OCI-LY1 (cell line): ENCODE data around the gene SH2B2.
A peak's percentile ranks its signal among the peaks of the same experiment; 100 is the strongest.

Source experiments
- H2AFZ ChIP-seq: fragments of 200-600 bp; sonication (generic), shearing (Covaris generic); 2 replicates; pipeline ENCODE4 v1.6.0; 2014; ENCODE audit warnings: antibody characterized with exemption, mild to moderate bottlenecking, low read length
- H3F3A ChIP-seq: fragments of 200-600 bp; sonication (generic), shearing (Covaris generic); 2 replicates; pipeline ENCODE4 v1.6.0; 2014; ENCODE audit warnings: mild to moderate bottlenecking, antibody characterized with exemption, low read length, moderate library complexity; ENCODE audit not compliant: insufficient read depth
- H3K27ac ChIP-seq: fragments of 200-600 bp; sonication (generic); 2 replicates; pipeline ENCODE4 v1.5.1; 2014; ENCODE audit warnings: low read length, mixed run types, mild to moderate bottlenecking, low read depth; ENCODE audit not compliant: poor library complexity, severe bottlenecking
- H3K27me3 ChIP-seq: fragments of 200-600 bp; sonication (generic); 2 replicates; pipeline ENCODE4 v1.6.0; 2014; ENCODE audit warnings: antibody characterized with exemption, mild to moderate bottlenecking, low read length, moderate library complexity; ENCODE audit not compliant: insufficient read depth
- H3K36me3 ChIP-seq: fragments of 200-600 bp; sonication (generic); 2 replicates; pipeline ENCODE4 v1.6.1; 2014; ENCODE audit warnings: mild to moderate bottlenecking, antibody characterized with exemption, low read length, moderate library complexity, mixed read lengths; ENCODE audit not compliant: insufficient read depth
- H3K4me1 ChIP-seq: fragments of 200-600 bp; sonication (generic); 2 replicates; pipeline ENCODE4 v1.5.1; 2014; ENCODE audit warnings: mild to moderate bottlenecking, low read length, moderate library complexity; ENCODE audit not compliant: insufficient read depth, severe bottlenecking
- H3K4me2 ChIP-seq: fragments of 200-600 bp; sonication (generic), shearing (Covaris generic); 2 replicates; pipeline ENCODE4 v1.6.1; 2014; ENCODE audit warnings: low read length
- H3K4me3 ChIP-seq: fragments of 200-600 bp; sonication (generic); 2 replicates; pipeline ENCODE4 v1.5.1; 2014; ENCODE audit warnings: low read length, low read depth, mild to moderate bottlenecking, mixed read lengths; ENCODE audit not compliant: poor library complexity, severe bottlenecking
- H3K79me2 ChIP-seq: fragments of 200-600 bp; shearing (Covaris generic); 2 replicates; pipeline ENCODE4 v1.6.1; 2016; ENCODE audit warnings: mixed run types, low read length, mixed read lengths; ENCODE audit not compliant: insufficient read depth
- H3K9ac ChIP-seq: fragments of 200-600 bp; sonication (generic), shearing (Covaris generic); 2 replicates; pipeline ENCODE4 v1.6.1; 2014; ENCODE audit warnings: mild to moderate bottlenecking, low read length, mixed read lengths
- H3K9me2 ChIP-seq: fragments of 200-600 bp; sonication (generic), shearing (Covaris generic); 2 replicates; pipeline ENCODE4 v1.6.1; 2014; ENCODE audit warnings: low read depth, mild to moderate bottlenecking, low read length, mixed read lengths
- H3K9me3 ChIP-seq: fragments of 200-600 bp; shearing (Covaris generic); 2 replicates; pipeline ENCODE4 v1.6.1; 2014; ENCODE audit warnings: low read length, mixed read lengths
- H4K20me1 ChIP-seq: fragments of 200-600 bp; sonication (generic), shearing (Covaris generic); 2 replicates; pipeline ENCODE4 v1.6.0; 2016; ENCODE audit warnings: mild to moderate bottlenecking, low read length; ENCODE audit not compliant: insufficient read depth
- EZH2 ChIP-seq: fragments of 200-600 bp; sonication (generic), shearing (Covaris generic); IDR thresholded peaks from 2 replicates; pipeline ENCODE4 v1.8.0; 2017; ENCODE audit warnings: borderline replicate concordance, mixed run types, mild to moderate bottlenecking, antibody characterized with exemption, low read length, moderate library complexity, mixed read lengths
- TF ChIP-seq, protein P1 (sequence below): fragments of 200-600 bp; sonication (generic), shearing (Covaris generic); IDR thresholded peaks from 2 replicates; pipeline ENCODE4 v1.5.1; 2017; ENCODE audit warnings: mild to moderate bottlenecking, antibody characterized with exemption, low read length, moderate library complexity, mixed read lengths

SH2B2 gene

DNA sequence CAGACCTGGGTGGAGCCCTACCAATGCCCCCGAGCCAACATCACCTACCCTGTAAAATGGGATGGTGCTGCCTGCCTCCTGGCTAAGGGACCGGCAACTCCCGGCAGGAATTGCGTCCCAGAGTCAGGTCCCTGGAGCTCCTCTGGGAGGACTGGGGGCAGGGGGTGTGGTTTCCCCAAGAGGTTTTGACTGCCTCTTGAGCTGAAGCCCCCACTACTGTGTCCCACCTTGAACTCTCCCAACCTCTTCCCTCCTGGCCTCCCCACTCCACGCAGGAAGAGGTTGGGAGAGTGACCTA is 1.3 kb downstream of the SH2B2 start:
- no peaks in the 10 kb centered on the region for H4K20me1 ChIP-seq
- H3K9me3 ChIP-seq = no peaks in the 10 kb centered on the region
- peak overlapping the region; percentile 94 for H3K4me3 ChIP-seq
- H3K27ac ChIP-seq = peak overlapping the region; percentile 91
- peak overlapping the region; percentile 92 for H3K9ac ChIP-seq
- peaks cover 73% of the 10 kb centered on the region for H3K4me1 ChIP-seq
- no peak overlapping the region for H2AFZ ChIP-seq
- H3K9me2 ChIP-seq = no peaks in the 10 kb centered on the region
- TF ChIP-seq EZH2 = no peak
- TF ChIP-seq, protein P1, sequence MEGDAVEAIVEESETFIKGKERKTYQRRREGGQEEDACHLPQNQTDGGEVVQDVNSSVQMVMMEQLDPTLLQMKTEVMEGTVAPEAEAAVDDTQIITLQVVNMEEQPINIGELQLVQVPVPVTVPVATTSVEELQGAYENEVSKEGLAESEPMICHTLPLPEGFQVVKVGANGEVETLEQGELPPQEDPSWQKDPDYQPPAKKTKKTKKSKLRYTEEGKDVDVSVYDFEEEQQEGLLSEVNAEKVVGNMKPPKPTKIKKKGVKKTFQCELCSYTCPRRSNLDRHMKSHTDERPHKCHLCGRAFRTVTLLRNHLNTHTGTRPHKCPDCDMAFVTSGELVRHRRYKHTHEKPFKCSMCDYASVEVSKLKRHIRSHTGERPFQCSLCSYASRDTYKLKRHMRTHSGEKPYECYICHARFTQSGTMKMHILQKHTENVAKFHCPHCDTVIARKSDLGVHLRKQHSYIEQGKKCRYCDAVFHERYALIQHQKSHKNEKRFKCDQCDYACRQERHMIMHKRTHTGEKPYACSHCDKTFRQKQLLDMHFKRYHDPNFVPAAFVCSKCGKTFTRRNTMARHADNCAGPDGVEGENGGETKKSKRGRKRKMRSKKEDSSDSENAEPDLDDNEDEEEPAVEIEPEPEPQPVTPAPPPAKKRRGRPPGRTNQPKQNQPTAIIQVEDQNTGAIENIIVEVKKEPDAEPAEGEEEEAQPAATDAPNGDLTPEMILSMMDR = no peak
- H3F3A ChIP-seq = peaks cover 6% of the 10 kb centered on the region; the same call in 1 of the 2 replicates
- peak overlapping the region; percentile 99 for H3K4me2 ChIP-seq
- peaks cover 4% of the 10 kb centered on the region; the same call in 1 of the 2 replicates for H3K36me3 ChIP-seq
- peaks cover 5% of the 10 kb centered on the region; the same call in 1 of the 2 replicates for H3K27me3 ChIP-seq
- H3K79me2 ChIP-seq = peaks cover 23% of the 10 kb centered on the region

DNA sequence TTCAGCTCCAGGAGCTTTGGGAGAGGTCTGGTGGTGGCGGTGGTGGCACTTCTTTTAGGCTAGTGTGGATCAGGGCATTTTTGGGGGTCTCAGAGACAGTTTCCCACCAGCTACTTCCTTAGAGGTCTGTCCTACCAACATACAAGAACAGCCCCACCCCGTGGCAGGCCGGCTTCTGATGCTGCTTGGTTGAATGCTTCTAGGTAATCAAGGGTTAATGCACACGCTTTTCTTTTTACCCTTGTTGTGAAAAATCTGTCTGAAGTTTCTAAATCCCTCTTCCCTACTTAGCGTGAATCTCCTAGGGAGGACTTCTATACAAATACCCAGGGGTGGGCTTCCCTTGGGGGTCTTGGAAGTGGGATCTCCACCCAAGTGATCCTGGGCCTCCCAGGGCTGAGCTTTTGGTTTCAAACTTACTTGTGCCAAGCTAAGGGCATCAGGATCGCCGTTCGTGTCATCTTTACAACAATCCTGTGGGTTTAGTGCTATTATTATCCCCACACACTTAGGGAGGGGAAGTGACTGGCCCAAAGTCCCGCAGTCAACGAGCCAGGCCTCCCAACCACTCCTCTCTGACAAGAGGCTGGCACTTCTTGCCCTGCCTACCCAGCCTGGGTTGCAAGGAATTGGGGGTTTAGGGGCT is 1.7 kb downstream of the SH2B2 start:
- peak overlapping the region; percentile 94 for H3K4me3 ChIP-seq
- H3K9ac ChIP-seq = peak overlapping the region; percentile 92

DNA sequence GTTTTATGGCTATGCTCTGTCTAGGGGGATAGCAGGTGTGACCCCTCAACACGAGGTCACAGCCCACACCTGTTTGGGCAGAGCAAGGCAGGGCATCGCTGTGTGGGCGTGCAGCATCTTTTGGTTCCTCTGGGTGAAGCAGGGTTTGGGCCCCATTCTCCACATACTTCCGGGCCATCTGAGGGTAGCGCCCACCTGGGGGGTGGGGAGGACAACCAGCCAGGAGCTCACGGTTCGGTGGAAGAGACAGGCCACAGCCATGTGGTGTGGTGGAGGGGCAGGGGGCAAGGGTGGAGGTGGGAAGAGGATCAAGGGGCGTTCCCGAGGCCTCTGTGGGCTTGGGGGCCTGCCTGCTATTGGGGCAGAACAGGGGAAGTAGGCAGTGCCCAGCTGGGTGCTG is 2.4 kb downstream of the SH2B2 start:
- Histone ChIP-seq H3K4me2 (peak overlapping the region; percentile 99), H3K79me2 (peaks cover 31% of the 10 kb centered on the region), H2AFZ (no peak overlapping the region), H4K20me1 (no peaks in the 10 kb centered on the region), H3K9ac (peak overlapping the region; percentile 92), H3F3A (peaks cover 6% of the 10 kb centered on the region; the same call in 1 of the 2 replicates), H3K9me3 (no peaks in the 10 kb centered on the region), H3K27ac (peak overlapping the region; percentile 91), H3K4me3 (peak overlapping the region; percentile 94), H3K36me3 (peaks cover 4% of the 10 kb centered on the region; the same call in 1 of the 2 replicates), H3K9me2 (no peaks in the 10 kb centered on the region), H3K4me1 (peaks cover 84% of the 10 kb centered on the region), H3K27me3 (peaks cover 5% of the 10 kb centered on the region; the same call in 1 of the 2 replicates)
- TF ChIP-seq EZH2 = no peak
- TF ChIP-seq, protein P1 = no peak

More for the DNA sequence above, 1.7 kb downstream of the SH2B2 start:
- Histone ChIP-seq H3K9me3 (no peaks in the 10 kb centered on the region), H3K27me3 (peaks cover 5% of the 10 kb centered on the region; the same call in 1 of the 2 replicates), H3F3A (peaks cover 6% of the 10 kb centered on the region; the same call in 1 of the 2 replicates), H3K4me2 (peak overlapping the region; percentile 99), H3K36me3 (peaks cover 4% of the 10 kb centered on the region; the same call in 1 of the 2 replicates), H4K20me1 (no peaks in the 10 kb centered on the region), H3K4me1 (peaks cover 78% of the 10 kb centered on the region), H2AFZ (no peak overlapping the region), H3K27ac (peak overlapping the region; percentile 91), H3K9me2 (no peaks in the 10 kb centered on the region), H3K79me2 (peaks cover 26% of the 10 kb centered on the region)
- TF ChIP-seq, protein P1 = peak; percentile 76
- no peak for TF ChIP-seq EZH2
